ENCODE results near the gene CD80. TPM values are rescaled to one million over a fixed set of nuclear protein-coding genes. Genes with fewer than 3 reads are reported as not detected.

The CD80 gene
- total RNA-seq, 1 donor, result not detected

GRCh38 chr3:119481079-119481478 is 78.3 kb downstream of the CD80 start:
- no peak for DNase-seq (ENCODE audit: low read depth)
- no peak overlapping the region for H3K4me3 ChIP-seq (ENCODE audit: low read depth, low read length)
- TF ChIP-seq CTCF (IDR thresholded peaks at IDR 0.05; ENCODE audit: insufficient read depth, low read length), result no peak

Other genes with a start within 250 kb of the CD80 start
- 56.7 and 68.7 TPM in 2 replicates for gene TMEM39A, start 96.0 kb downstream of the CD80 start, total RNA-seq (ENCODE audit: low replicate concordance)
- 6.1 and 23.0 TPM in 2 replicates for gene POGLUT1, start 90.7 kb downstream of the CD80 start, total RNA-seq (ENCODE audit: low replicate concordance)
- gene TIMMDC1, start 61.1 kb downstream of the CD80 start, total RNA-seq (ENCODE audit: low replicate concordance), result 65.6 and 134 TPM in 2 replicates
- gene ADPRH, start 19.9 kb upstream of the CD80 start, total RNA-seq (ENCODE audit: low replicate concordance), result 3.8 and 4.1 TPM in 2 replicates
- 1.1 TPM in 1 of 2 replicates, not detected in the other for gene PLA1A, start 38.3 kb upstream of the CD80 start, total RNA-seq (ENCODE audit: low replicate concordance)
- 0.27 and 1.6 TPM in 2 replicates for gene POPDC2, start 101.0 kb upstream of the CD80 start, total RNA-seq (ENCODE audit: low replicate concordance)
- 17.0 and 18.0 TPM in 2 replicates for gene COX17, start 117.8 kb upstream of the CD80 start, total RNA-seq (ENCODE audit: low replicate concordance)
- 0.81 and 0.98 TPM in 2 replicates for gene CFAP91, start 143.4 kb upstream of the CD80 start, total RNA-seq (ENCODE audit: low replicate concordance)
- 0.27 TPM in 1 of 2 replicates, not detected in the other for gene NR1I2, start 222.5 kb upstream of the CD80 start, total RNA-seq (ENCODE audit: low replicate concordance)

All from fibroblast of the aortic adventitia (primary cell).